SK-N-SH (cell line): ENCODE measurements around the gene TMEM60. TPM values are rescaled to one million over a fixed set of nuclear protein-coding genes. Genes with fewer than 3 reads are reported as not detected.

Experiments
- CTCF ChIA-PET: fragments of 300-600, 350-600 bp; formaldehyde crosslinking; extraction: SDS; loops from one replicate; lab custom pipeline; 2021; lab: Yijun Ruan, JAX
- POLR2A ChIA-PET: fragments of 350-600 bp; sonication (Branson Sonifier 250); formaldehyde crosslinking; extraction: SDS; loops from one replicate; lab custom pipeline; 2020; ENCODE audit warnings: antibody characterized with exemption, inconsistent platforms; lab: Yijun Ruan, JAX
- DNase-seq: peaks from one replicate; pipeline ENCODE4 v3.0.0; 2012
- H2AFZ ChIP-seq: fragments of 200-600 bp; sonication (generic); 2 replicates; pipeline ENCODE4 v1.8.1; 2016; ENCODE audit warnings: antibody characterized with exemption, mild to moderate bottlenecking, low read depth
- H3F3A ChIP-seq: fragments of 200-600 bp; sonication (generic); replicated peaks from 2 replicates; pipeline ENCODE3; 2016; ENCODE audit warnings: antibody characterized with exemption, mild to moderate bottlenecking; ENCODE audit not compliant: insufficient read depth
- H3K27ac ChIP-seq, 2 experiments: fragments of 200-500 bp in 1 of 2; fragments of 200-600 bp in 1 of 2; sonication (Bioruptor generic) in 1 of 2; sonication (generic), shearing (Covaris generic) in 1 of 2; 2 replicates each; pipeline versions ENCODE4 v1.5.1 to v1.6.1; 2014 to 2016; ENCODE audit warnings: low read depth in 2 of 2, inconsistent platforms in 1 of 2, low read length in 1 of 2, mild to moderate bottlenecking in 1 of 2, mixed read lengths in 1 of 2
- H3K27me3 ChIP-seq: fragments of 200-600 bp; sonication (generic), shearing (Covaris generic); 2 replicates; pipeline ENCODE4 v1.6.1; 2016; ENCODE audit warnings: mixed run types; ENCODE audit not compliant: insufficient read depth
- H3K36me3 ChIP-seq, 2 experiments: fragments of 200-500 bp in 1 of 2; fragments of 200-600 bp in 1 of 2; sonication (Bioruptor generic) in 1 of 2; sonication (generic) in 1 of 2; replicated peaks in 1 of 2; 2 replicates each; pipeline versions ENCODE3 to v1.5.1; 2014 to 2016; ENCODE audit warnings: low read length in 1 of 2, mild to moderate bottlenecking in 1 of 2; ENCODE audit not compliant: insufficient read depth in 2 of 2, control insufficient read depth in 1 of 2
- H3K4me1 ChIP-seq, 2 experiments: fragments of 200-500 bp in 1 of 2; fragments of 200-600 bp in 1 of 2; sonication (Bioruptor generic) in 1 of 2; sonication (generic), shearing (Covaris generic) in 1 of 2; 2 replicates each; pipeline versions ENCODE4 v1.5.1 to v1.6.1; 2014 to 2016; ENCODE audit warnings: low read depth in 1 of 2, low read length in 1 of 2, mixed run types in 1 of 2; ENCODE audit not compliant: insufficient read depth in 2 of 2, control insufficient read depth in 1 of 2
- H3K4me2 ChIP-seq: fragments of 200-600 bp; sonication (generic), shearing (Covaris generic); 2 replicates; pipeline ENCODE4 v1.6.1; 2017; ENCODE audit warnings: mixed run types
- H3K4me3 ChIP-seq, 2 experiments: fragments of 200-500 bp in 1 of 2; fragments of 200-600 bp in 1 of 2; sonication (Bioruptor generic) in 1 of 2; sonication (generic), shearing (Covaris generic) in 1 of 2; 2 replicates each; pipeline versions ENCODE4 v1.5.1 to v1.8.1; 2014 to 2016; ENCODE audit warnings: low read depth in 2 of 2, inconsistent platforms in 1 of 2, low read length in 1 of 2, mild to moderate bottlenecking in 1 of 2, mixed read lengths in 1 of 2, moderate library complexity in 1 of 2
- H3K79me2 ChIP-seq: fragments of 200-600 bp; sonication (generic); 2 replicates; pipeline ENCODE4 v1.8.1; 2017; ENCODE audit warnings: mild to moderate bottlenecking; ENCODE audit not compliant: insufficient read depth
- H3K9ac ChIP-seq: fragments of 200-600 bp; sonication (generic); 2 replicates; pipeline ENCODE4 v1.6.1; 2017; ENCODE audit warnings: mixed run types
- H3K9me2 ChIP-seq: fragments of 200-600 bp; sonication (generic); 2 replicates; pipeline ENCODE4 v1.6.1; 2017; ENCODE audit warnings: mixed run types
- H3K9me3 ChIP-seq: fragments of 200-600 bp; sonication (generic); 2 replicates; pipeline ENCODE4 v1.6.1; 2017; ENCODE audit warnings: mixed run types, mild to moderate bottlenecking, moderate library complexity
- H4K20me1 ChIP-seq: fragments of 200-600 bp; sonication (generic); 2 replicates; pipeline ENCODE4 v1.6.1; 2017; ENCODE audit warnings: mild to moderate bottlenecking, mixed run types; ENCODE audit not compliant: insufficient read depth
- ELF1 ChIP-seq: IDR thresholded peaks from 2 replicates; pipeline ENCODE4 v1.4.0; 2012
- EZH2phosphoT487 ChIP-seq: fragments of 200-600 bp; sonication (generic); IDR thresholded peaks from 2 replicates; pipeline ENCODE4 v1.6.1; 2017; ENCODE audit warnings: low read depth, mixed run types, mild to moderate bottlenecking, antibody characterized with exemption, moderate library complexity, borderline replicate concordance
- FOXM1 ChIP-seq: IDR thresholded peaks from 2 replicates; pipeline ENCODE4 v1.4.0; 2012; ENCODE audit warnings: low read depth, mild to moderate bottlenecking
- GATA2 ChIP-seq: sonication (generic); formaldehyde crosslinking; IDR thresholded peaks from 2 replicates; pipeline ENCODE4 v1.5.0; 2020; ENCODE audit warnings: mild to moderate bottlenecking, missing genetic modification reagents
- IRF3 ChIP-seq: fragments of 150-350 bp; IDR thresholded peaks from 2 replicates; pipeline ENCODE4 v1.6.1; 2016; ENCODE audit warnings: mild to moderate bottlenecking, low read depth, low read length
- JUND ChIP-seq: IDR thresholded peaks from 2 replicates; pipeline ENCODE4 v1.4.0; 2012
- MXI1 ChIP-seq: IDR thresholded peaks from 2 replicates; pipeline ENCODE4 v1.6.1; 2012; ENCODE audit warnings: mild to moderate bottlenecking, low read depth, low read length, improper control_type of control experiment
- POLR2AphosphoS5 ChIP-seq: IDR thresholded peaks from 2 replicates; pipeline ENCODE4 v1.6.1; 2012; ENCODE audit warnings: low read depth, low read length
- RCOR1 ChIP-seq: fragments of 150-350 bp; IDR thresholded peaks from 2 replicates; pipeline ENCODE4 v1.6.1; 2017; ENCODE audit warnings: antibody characterized with exemption, low read length
- SMC3 ChIP-seq: IDR thresholded peaks from 2 replicates; pipeline ENCODE4 v1.6.1; 2012; ENCODE audit warnings: low read depth, low read length, improper control_type of control experiment
- TAF1 ChIP-seq: IDR thresholded peaks from 2 replicates; pipeline ENCODE4 v1.6.1; 2012; ENCODE audit warnings: low read depth, mild to moderate bottlenecking, low read length, moderate library complexity, borderline replicate concordance
- USF1 ChIP-seq: IDR thresholded peaks from 2 replicates; pipeline ENCODE4 v1.4.0; 2012; ENCODE audit warnings: low read depth, borderline replicate concordance
- YY1 ChIP-seq: IDR thresholded peaks from 2 replicates; pipeline ENCODE4 v1.4.0; 2012; ENCODE audit warnings: low read depth, mild to moderate bottlenecking
- ZBTB33 ChIP-seq: IDR thresholded peaks from 2 replicates; pipeline ENCODE4 v1.4.0; 2012; ENCODE audit warnings: low read depth, borderline replicate concordance
- WGBS: methylation state at CpG from one replicate; pipeline ENCODE4 v1.1.6; 2017; ENCODE audit warnings: low lambda C conversion rate; 5-methylcytosine and 5-hydroxymethylcytosine counted together
- polyA plus RNA-seq, 3 experiments: library from polyadenylated mRNA; depleted of rRNA; stranded (reverse); fragments of >200 nt; gene quantifications; 2 replicates each; pipeline ENCODE4 v1.2.3, GENCODE V29; 2012
- TF ChIP-seq, protein P1 (sequence below): fragments of 150-350 bp; IDR thresholded peaks from 2 replicates; pipeline ENCODE4 v1.6.1; 2017; ENCODE audit warnings: antibody characterized with exemption, low read length, low read depth, borderline replicate concordance

Gene TMEM60
- polyA plus RNA-seq, 1 of the 3 experiments (the other 2 are of a cell fraction): 24.8 TPM

DNA sequence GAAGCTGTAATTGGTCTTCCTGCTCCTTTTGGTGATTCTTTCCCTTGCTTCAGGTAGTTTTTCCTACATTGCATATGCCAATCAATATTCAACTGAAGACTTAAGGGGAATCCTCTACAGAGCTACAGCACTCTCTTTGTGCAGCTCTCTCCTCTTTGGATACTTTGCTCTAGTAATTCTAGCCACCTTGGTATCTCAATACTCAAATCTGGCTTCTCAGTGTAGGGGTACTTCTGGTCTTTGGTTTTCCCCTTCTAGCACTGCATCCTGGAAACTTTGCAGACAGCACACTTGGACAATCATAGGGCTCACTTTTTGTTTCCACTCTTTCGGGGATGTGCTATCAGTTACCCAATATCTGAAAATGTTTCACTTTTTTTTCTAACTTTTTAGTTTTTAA, 10.3 kb upstream of the TMEM60 start (continued):
- TF ChIP-seq EZH2phosphoT487 (no peak), POLR2AphosphoS5 (no peak), FOXM1 (no peak), GATA2 (CRISPR knock-in tag) (no peak), MXI1 (no peak), JUND (no peak), RCOR1 (no peak)

DNA sequence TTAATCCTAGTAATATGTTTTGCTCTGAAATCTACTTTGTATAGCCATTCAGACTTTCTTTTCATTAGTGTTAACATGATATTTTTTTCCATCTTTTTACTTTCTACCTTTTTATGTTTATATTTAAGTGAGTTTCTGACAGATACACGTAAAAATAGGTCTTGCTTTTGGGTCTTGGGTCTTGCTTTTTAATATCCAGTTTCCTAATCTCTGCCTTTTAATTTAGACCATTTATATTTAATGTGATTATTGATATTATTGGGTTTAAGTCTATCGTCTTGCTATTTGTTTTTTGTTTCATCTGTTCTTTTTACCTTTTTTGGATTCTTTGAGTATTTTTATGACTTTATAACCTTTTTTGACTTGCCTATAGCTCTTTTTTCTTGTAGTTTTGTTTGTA, 8.2 kb upstream of the TMEM60 start:
- Histone ChIP-seq H3K27ac (no peak overlapping the region), H3F3A (peaks cover 27% of the 10 kb centered on the region), H4K20me1 (no peaks in the 10 kb centered on the region), H3K9me2 (no peaks in the 10 kb centered on the region), H3K9ac (no peak overlapping the region), H3K9me3 (peaks cover 26% of the 10 kb centered on the region), H3K36me3 (peaks cover 0 to 23% of the 10 kb centered on the region in 2 experiments), H3K4me3 (no peak overlapping the region), H3K27me3 (no peaks in the 10 kb centered on the region), H3K4me2 (no peak overlapping the region), H3K4me1 (peaks cover 0 to 9% of the 10 kb centered on the region in 2 experiments; a peak in 2 of 4 replicates), H2AFZ (no peak overlapping the region), H3K79me2 (peaks cover 99% of the 10 kb centered on the region)
- POLR2A ChIA-PET: no interaction called here
- TF ChIP-seq ZBTB33: no peak
- no peak for TF ChIP-seq ELF1
- TF ChIP-seq TAF1: no peak
- TF ChIP-seq USF1: no peak
- TF ChIP-seq, protein P1, sequence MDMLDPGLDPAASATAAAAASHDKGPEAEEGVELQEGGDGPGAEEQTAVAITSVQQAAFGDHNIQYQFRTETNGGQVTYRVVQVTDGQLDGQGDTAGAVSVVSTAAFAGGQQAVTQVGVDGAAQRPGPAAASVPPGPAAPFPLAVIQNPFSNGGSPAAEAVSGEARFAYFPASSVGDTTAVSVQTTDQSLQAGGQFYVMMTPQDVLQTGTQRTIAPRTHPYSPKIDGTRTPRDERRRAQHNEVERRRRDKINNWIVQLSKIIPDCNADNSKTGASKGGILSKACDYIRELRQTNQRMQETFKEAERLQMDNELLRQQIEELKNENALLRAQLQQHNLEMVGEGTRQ: no peak
- no peak for TF ChIP-seq IRF3
- no peak for TF ChIP-seq SMC3
- TF ChIP-seq YY1: no peak
- 87% methylated on average over 2 of the region's 2 CpGs for WGBS
- CTCF ChIA-PET: no interaction called here
- DNase-seq: no peak
